ENCODE results near the gene CYP2W1.

The CYP2W1 gene

DNA sequence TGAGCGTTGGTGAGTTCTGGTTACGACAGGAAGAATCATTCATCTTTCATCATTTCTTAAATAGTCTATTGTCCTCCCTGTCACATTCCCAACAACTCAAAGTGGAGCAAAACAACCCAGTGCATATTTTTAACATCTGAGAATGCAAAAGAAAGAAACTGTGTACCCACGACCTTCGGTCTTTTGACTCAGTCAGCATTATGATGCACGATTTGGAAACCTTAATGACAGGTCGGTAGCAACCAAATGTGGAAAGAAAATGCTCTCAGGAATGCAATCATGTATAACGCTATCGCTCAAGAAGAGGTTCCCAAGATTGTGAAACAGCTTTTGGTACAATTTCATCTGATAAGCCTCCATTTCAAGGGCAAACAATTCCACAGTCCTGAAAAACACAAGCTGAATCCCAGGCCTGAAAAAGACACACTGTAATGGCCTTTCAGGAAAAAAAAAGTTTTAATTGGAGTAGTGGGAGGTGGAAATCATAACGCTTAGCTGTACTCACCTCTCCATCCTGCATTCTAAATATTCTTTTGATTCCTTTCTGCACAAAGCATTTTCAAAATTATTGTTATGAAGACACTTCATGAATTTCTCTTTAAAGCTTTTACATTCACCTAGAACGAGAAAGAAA is 10.2 kb upstream of the CYP2W1 start:
- Histone ChIP-seq H3K36me3 (replicated peaks; ENCODE audit: insufficient read depth, low read length) (0 out of 2 replicates have a peak, but pooled peaks cover 15% of the 10 kb centered on the region), H3K27me3 (replicated peaks; ENCODE audit: insufficient read depth, low read length) (peaks cover 9% of the 10 kb centered on the region), H2AFZ (ENCODE audit: low read length) (no peak overlapping the region), H3K9me3 (replicated peaks; ENCODE audit: insufficient read depth, low read length) (no peaks in the 10 kb centered on the region), H3K4me1 (ENCODE audit: low read length) (no peaks in the 10 kb centered on the region), H4K20me1 (ENCODE audit: insufficient read depth, low read length) (peaks cover 6% of the 10 kb centered on the region; the same call in 1 of the 2 replicates), H3K9ac (ENCODE audit: low read length) (no peak overlapping the region), H3F3A (ENCODE audit: insufficient read depth, low read length) (peaks cover 5% of the 10 kb centered on the region; the same call in 1 of the 2 replicates), H3K79me2 (ENCODE audit: low read length) (peaks cover 52% of the 10 kb centered on the region), H3K4me2 (ENCODE audit: low read depth, low read length) (no peak overlapping the region), H3K4me3 (ENCODE audit: low read length) (no peak overlapping the region), H3K9me2 (replicated peaks; ENCODE audit: insufficient read depth, low read length) (no peaks in the 10 kb centered on the region), H3K27ac (ENCODE audit: low read length) (no peak overlapping the region)
- TF ChIP-seq, protein P1, sequence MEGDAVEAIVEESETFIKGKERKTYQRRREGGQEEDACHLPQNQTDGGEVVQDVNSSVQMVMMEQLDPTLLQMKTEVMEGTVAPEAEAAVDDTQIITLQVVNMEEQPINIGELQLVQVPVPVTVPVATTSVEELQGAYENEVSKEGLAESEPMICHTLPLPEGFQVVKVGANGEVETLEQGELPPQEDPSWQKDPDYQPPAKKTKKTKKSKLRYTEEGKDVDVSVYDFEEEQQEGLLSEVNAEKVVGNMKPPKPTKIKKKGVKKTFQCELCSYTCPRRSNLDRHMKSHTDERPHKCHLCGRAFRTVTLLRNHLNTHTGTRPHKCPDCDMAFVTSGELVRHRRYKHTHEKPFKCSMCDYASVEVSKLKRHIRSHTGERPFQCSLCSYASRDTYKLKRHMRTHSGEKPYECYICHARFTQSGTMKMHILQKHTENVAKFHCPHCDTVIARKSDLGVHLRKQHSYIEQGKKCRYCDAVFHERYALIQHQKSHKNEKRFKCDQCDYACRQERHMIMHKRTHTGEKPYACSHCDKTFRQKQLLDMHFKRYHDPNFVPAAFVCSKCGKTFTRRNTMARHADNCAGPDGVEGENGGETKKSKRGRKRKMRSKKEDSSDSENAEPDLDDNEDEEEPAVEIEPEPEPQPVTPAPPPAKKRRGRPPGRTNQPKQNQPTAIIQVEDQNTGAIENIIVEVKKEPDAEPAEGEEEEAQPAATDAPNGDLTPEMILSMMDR (IDR thresholded peaks at IDR 0.05; ENCODE audit: low read length): no peak
- TF ChIP-seq EZH2 (optimal IDR thresholded peaks at IDR 0.05; ENCODE audit: low read depth, low read length) (no peak), EZH2phosphoT487 (IDR thresholded peaks at IDR 0.05; ENCODE audit: low read length) (no peak)
- DNase-seq: no peak

DNA sequence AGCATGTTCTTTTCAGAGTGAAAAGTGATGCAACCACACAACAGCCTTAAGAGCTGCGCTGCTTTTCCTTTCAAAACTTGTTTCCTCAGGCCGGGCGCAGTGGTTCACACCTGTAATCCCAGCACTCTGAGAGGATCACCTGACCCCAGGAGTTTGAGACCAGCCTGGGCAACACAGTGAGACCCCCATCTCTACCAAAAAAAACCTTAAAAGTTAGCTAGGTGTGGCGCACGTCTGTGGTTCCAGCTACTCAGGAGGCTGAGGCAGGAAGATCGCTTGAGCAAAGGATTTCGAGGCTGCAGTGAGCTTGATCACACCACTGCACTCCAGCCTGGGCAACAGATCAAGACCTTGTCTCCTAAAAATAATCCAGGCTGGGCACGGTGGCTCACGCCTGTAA is 9.7 kb upstream of the CYP2W1 start:
- H3K4me1 ChIP-seq (ENCODE audit: low read length): no peaks in the 10 kb centered on the region
- H3K79me2 ChIP-seq (ENCODE audit: low read length): peaks cover 52% of the 10 kb centered on the region
- peaks cover 5% of the 10 kb centered on the region; the same call in 1 of the 2 replicates for H3F3A ChIP-seq (ENCODE audit: insufficient read depth, low read length)
- no peaks in the 10 kb centered on the region for H3K9me2 ChIP-seq (replicated peaks; ENCODE audit: insufficient read depth, low read length)
- peaks cover 14% of the 10 kb centered on the region for H3K27me3 ChIP-seq (replicated peaks; ENCODE audit: insufficient read depth, low read length)
- 0 out of 2 replicates have a peak, but pooled peaks cover 15% of the 10 kb centered on the region for H3K36me3 ChIP-seq (replicated peaks; ENCODE audit: insufficient read depth, low read length)
- H2AFZ ChIP-seq (ENCODE audit: low read length): no peak overlapping the region
- H3K4me2 ChIP-seq (ENCODE audit: low read depth, low read length): no peak overlapping the region
- no peak overlapping the region for H3K27ac ChIP-seq (ENCODE audit: low read length)
- H3K9me3 ChIP-seq (replicated peaks; ENCODE audit: insufficient read depth, low read length): no peaks in the 10 kb centered on the region
- no peak for DNase-seq
- no peak overlapping the region for H3K9ac ChIP-seq (ENCODE audit: low read length)
- H4K20me1 ChIP-seq (ENCODE audit: insufficient read depth, low read length): peaks cover 6% of the 10 kb centered on the region; the same call in 1 of the 2 replicates
- no peak for TF ChIP-seq EZH2phosphoT487 (IDR thresholded peaks at IDR 0.05; ENCODE audit: low read length)
- TF ChIP-seq EZH2 (optimal IDR thresholded peaks at IDR 0.05; ENCODE audit: low read depth, low read length): no peak
- TF ChIP-seq, protein P1 (IDR thresholded peaks at IDR 0.05; ENCODE audit: low read length): no peak
- H3K4me3 ChIP-seq (ENCODE audit: low read length): no peak overlapping the region

DNA sequence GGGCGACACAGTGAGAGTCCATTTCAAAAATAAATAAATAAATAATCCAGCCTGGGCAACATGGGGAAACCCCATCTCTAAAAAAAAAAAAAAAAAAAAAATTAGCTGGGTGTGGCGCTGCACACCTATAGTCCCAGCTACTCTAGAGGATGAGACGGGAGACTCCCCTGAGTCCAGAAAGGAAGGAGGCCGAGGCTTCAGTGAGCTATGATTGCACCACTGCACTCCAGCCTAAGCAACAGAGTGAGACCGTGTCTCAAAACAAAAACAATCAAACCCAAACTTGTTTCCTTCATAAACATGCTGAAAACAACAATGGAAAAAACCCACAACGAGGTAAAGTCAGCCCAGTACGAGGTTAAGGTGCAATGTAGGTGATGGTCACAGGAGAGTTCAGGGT is 8.8 kb upstream of the CYP2W1 start:
- Histone ChIP-seq H3K4me2 (ENCODE audit: low read depth, low read length) (peak overlapping the region; percentile 77), H3K9ac (ENCODE audit: low read length) (peak overlapping the region; percentile 99; the same call in 1 of the 2 replicates), H3K9me3 (replicated peaks; ENCODE audit: insufficient read depth, low read length) (no peaks in the 10 kb centered on the region), H3K79me2 (ENCODE audit: low read length) (peaks cover 52% of the 10 kb centered on the region), H3K4me3 (ENCODE audit: low read length) (peak overlapping the region; percentile 99), H3K9me2 (replicated peaks; ENCODE audit: insufficient read depth, low read length) (no peaks in the 10 kb centered on the region), H2AFZ (ENCODE audit: low read length) (no peak overlapping the region), H3K36me3 (replicated peaks; ENCODE audit: insufficient read depth, low read length) (0 out of 2 replicates have a peak, but pooled peaks cover 10% of the 10 kb centered on the region), H3F3A (ENCODE audit: insufficient read depth, low read length) (peaks cover 5% of the 10 kb centered on the region; the same call in 1 of the 2 replicates), H3K4me1 (ENCODE audit: low read length) (no peaks in the 10 kb centered on the region), H3K27me3 (replicated peaks; ENCODE audit: insufficient read depth, low read length) (peaks cover 23% of the 10 kb centered on the region), H4K20me1 (ENCODE audit: insufficient read depth, low read length) (peaks cover 6% of the 10 kb centered on the region; the same call in 1 of the 2 replicates), H3K27ac (ENCODE audit: low read length) (peak overlapping the region; percentile 86; the same call in 1 of the 2 replicates)
- TF ChIP-seq EZH2phosphoT487 (IDR thresholded peaks at IDR 0.05; ENCODE audit: low read length) (no peak), EZH2 (optimal IDR thresholded peaks at IDR 0.05; ENCODE audit: low read depth, low read length) (no peak)
- TF ChIP-seq, protein P1 (IDR thresholded peaks at IDR 0.05; ENCODE audit: low read length): no peak
- no peak for DNase-seq
